IPS-18c (cell line): ENCODE data around the gene KIF19.

Experiments used
- H3K4me3 ChIP-seq: 2 replicates; pipeline ENCODE4 v1.7.0; 2013; ENCODE audit warnings: low read depth, mild to moderate bottlenecking, low read length, moderate library complexity; ENCODE audit not compliant: insufficient read depth
- H3K9me3 ChIP-seq: one replicate; pipeline ENCODE4 v1.6.1; 2013; ENCODE audit warnings: mild to moderate bottlenecking, low read length, moderate library complexity; ENCODE audit not compliant: control insufficient read depth, insufficient read depth

The KIF19 gene

GRCh38 chr17:74297941-74298340 is 28.1 kb upstream of the KIF19 start:
- H3K9me3 ChIP-seq: no peaks in the 10 kb centered on the region
- no peak overlapping the region for H3K4me3 ChIP-seq

GRCh38 chr17:74298778-74299177 is 27.2 kb upstream of the KIF19 start:
- Histone ChIP-seq H3K9me3 (no peaks in the 10 kb centered on the region), H3K4me3 (no peak overlapping the region)

- Histone ChIP-seq H3K9me3 (no peaks in the 10 kb centered on the region), H3K4me3 (no peak overlapping the region)
Measured at GRCh38 chr17:74299226-74300009, 26.6 kb upstream of the KIF19 start.

GRCh38 chr17:74303305-74303704 is 22.7 kb upstream of the KIF19 start:
- H3K9me3 ChIP-seq: no peaks in the 10 kb centered on the region
- H3K4me3 ChIP-seq: no peak overlapping the region

- Histone ChIP-seq H3K4me3 (no peak overlapping the region), H3K9me3 (no peaks in the 10 kb centered on the region)
Measured at GRCh38 chr17:74304184-74304583, 21.8 kb upstream of the KIF19 start.

DNA sequence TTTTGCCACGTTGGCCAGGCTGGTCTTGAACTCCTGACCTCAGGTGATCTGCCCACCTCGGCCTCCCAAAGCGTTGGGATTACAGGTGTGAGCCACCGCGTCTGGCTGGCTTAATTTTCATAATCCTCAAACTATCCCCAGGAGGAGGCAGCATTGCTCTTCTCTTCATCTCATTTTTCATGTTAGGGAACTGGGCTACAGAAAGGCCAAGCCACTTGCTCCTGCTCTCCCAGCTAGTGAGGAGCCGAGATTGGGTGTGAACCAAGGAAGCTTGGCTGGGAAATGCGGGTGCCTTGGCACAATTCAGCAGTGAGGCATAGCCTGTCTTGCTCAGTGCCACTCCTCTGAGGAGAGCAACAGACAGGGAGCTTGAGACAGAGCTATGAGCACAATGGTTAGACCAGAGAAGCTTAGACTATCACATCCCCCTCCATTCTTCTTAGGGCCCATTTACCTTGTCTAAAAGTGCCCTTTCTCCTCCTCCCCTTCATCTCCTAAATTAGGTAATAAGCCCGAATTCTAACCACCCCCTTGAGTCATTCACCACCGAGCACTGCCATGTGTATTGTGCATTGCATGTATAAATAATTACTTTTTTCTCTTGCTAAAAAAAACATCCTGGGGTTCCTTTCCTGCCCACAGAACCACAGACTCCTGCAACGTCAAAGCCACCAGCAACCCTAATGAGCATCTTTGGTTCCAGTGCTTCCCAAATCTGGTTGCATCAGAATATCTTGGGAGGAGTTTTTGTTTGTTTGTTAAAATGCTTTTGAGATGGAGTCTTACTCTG is 20.0 kb upstream of the KIF19 start:
- Histone ChIP-seq H3K4me3 (no peak overlapping the region), H3K9me3 (no peaks in the 10 kb centered on the region)

GRCh38 chr17:74307984-74308773 is 17.8 kb upstream of the KIF19 start:
- H3K9me3 ChIP-seq: peaks cover 2% of the 10 kb centered on the region
- H3K4me3 ChIP-seq: no peak overlapping the region

- Histone ChIP-seq H3K9me3 (peaks cover 2% of the 10 kb centered on the region), H3K4me3 (no peak overlapping the region)
Measured at GRCh38 chr17:74309902-74310301, 16.1 kb upstream of the KIF19 start.

DNA sequence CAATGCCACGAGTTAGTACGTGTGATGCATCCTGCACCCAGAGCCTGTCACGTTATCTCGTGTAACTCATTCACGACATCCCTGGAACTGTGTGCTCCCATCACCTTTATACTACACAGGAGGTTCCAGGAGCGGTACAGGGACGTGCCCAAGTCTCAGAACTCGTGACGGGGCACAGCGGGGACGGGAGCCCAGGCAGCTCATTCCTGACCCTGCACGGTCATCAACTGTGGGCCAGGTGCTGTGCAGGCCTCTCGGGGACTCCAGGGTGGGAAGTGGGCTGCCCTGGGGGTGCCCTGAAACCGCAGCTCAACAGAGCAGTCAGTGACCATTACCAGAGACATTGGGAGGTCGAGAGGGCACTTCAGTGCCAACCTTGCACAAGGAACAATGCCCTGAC is 11.1 kb upstream of the KIF19 start:
- Histone ChIP-seq H3K9me3 (peaks cover 2% of the 10 kb centered on the region), H3K4me3 (no peak overlapping the region)

DNA sequence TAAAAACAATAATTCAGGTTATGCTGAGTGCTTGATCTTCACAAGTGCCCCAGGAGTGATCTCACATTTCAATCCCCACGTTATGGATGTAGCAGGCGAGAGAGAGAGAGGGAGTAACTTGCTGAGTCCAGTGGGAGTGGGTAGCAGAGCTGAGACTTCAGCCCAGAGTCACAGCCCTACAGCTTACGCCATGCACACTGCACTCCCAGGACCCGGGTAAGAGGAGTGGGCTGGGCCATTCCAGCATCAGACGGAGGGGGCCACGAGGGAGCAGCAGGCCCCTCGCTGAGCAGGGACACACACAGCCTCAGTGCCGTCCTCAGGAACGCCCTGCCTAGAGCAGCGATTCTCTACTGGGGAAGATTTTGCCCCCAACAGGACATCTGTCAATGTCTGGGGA is 9.8 kb upstream of the KIF19 start:
- Histone ChIP-seq H3K4me3 (no peak overlapping the region), H3K9me3 (peaks cover 2% of the 10 kb centered on the region)

GRCh38 chr17:74317071-74317470 is 9.0 kb upstream of the KIF19 start:
- Histone ChIP-seq H3K9me3 (peaks cover 2% of the 10 kb centered on the region), H3K4me3 (no peak overlapping the region)

GRCh38 chr17:74318391-74318790 is 7.6 kb upstream of the KIF19 start:
- no peak overlapping the region for H3K4me3 ChIP-seq
- H3K9me3 ChIP-seq: no peaks in the 10 kb centered on the region

GRCh38 chr17:74324521-74324920 is 1.5 kb upstream of the KIF19 start:
- peaks cover 2% of the 10 kb centered on the region for H3K9me3 ChIP-seq
- no peak overlapping the region for H3K4me3 ChIP-seq

DNA sequence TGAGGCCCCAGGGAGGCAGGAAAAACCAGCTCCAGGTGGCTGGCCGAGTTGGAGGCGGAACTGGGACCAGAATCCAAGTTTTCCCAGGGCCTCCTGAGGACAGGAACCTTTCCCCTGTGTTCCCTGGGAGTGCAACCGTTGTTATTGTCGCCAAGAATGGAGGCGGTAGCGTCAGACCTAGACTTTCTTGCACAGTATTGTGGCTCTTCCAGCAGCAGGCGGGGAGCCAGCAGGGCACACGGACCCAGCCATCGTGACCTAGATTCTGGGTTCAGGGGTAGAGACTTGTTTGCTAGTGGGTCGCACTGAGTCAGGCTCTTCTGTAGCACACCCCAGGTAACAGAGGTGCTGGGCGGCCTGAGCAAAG is 667 bp upstream of the KIF19 start:
- Histone ChIP-seq H3K4me3 (peak overlapping the region; percentile 51), H3K9me3 (peaks cover 2% of the 10 kb centered on the region)

- peaks cover 2% of the 10 kb centered on the region for H3K9me3 ChIP-seq
- H3K4me3 ChIP-seq: peak overlapping the region; percentile 26
Measured at GRCh38 chr17:74326506-74326905, 480 bp downstream of the KIF19 start.

- Histone ChIP-seq H3K4me3 (no peak overlapping the region), H3K9me3 (peaks cover 2% of the 10 kb centered on the region)
Measured at GRCh38 chr17:74328487-74328886, 2.5 kb downstream of the KIF19 start.

DNA sequence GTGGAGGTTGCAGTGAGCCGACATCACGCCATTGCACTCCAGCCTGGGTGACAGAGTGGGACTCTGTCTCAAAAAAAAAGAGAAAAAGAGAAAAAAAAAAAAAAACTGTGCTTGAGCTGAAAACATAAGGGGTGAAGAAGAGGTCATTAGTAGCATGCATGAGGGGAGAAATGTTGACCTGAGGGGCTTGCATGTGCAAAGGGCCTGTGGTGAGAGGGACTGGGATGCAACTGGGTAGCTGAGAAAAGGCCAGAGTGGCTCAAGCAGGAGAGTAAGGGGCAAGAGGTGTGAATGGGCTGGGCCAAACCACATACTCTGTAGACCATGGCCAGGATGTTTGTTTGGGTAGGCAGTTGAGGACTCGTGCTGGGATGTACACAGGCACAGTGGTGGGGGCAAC is 3.4 kb downstream of the KIF19 start:
- peaks cover 2% of the 10 kb centered on the region for H3K9me3 ChIP-seq

DNA sequence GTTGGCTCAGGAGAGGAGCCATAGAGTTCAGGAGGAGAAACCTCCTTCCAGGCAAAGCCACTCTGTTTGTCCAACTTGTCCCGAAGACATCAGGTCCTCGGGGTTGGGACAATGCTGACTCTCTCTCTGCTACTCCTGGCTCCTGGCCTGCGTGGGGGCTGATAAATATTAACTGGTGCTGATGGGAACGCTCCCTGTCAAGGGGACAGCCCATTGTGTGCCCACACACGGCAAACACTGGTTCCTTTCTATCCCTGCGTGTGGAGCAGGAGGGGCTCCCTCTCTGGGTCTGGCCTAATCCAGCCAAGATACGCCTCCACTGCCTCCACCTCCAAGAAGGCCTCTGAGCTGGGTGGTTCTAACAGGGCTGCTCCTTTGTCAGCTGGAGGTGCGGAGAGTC is 4.4 kb downstream of the KIF19 start:
- no peak overlapping the region for H3K4me3 ChIP-seq
- H3K9me3 ChIP-seq: peaks cover 2% of the 10 kb centered on the region

More for the DNA sequence above, 3.4 kb downstream of the KIF19 start:
- H3K4me3 ChIP-seq: no peak overlapping the region
